HEK293 (cell line): ENCODE measurements around the gene NEK10.

Experiments used
- CTCF ChIA-PET: fragments of 350-600 bp; formaldehyde crosslinking; extraction: SDS; loops from one replicate; lab custom pipeline; 2021; ENCODE audit warnings: antibody characterized with exemption; lab: Yijun Ruan, JAX
- POLR2A ChIA-PET: fragments of 300-600 bp; formaldehyde crosslinking; extraction: SDS; loops from one replicate; lab custom pipeline; 2020; ENCODE audit warnings: antibody characterized with exemption, inconsistent platforms; lab: Yijun Ruan, JAX
- H3K27ac ChIP-seq: fragments of 200-500 bp; sonication (Bioruptor generic); 2 replicates; pipeline ENCODE4 v1.5.1; 2014; ENCODE audit warnings: low read depth, low read length, control low read depth, inconsistent platforms; ENCODE audit errors: extremely low read depth
- H3K36me3 ChIP-seq, 2 experiments: fragments of 200-500 bp in 1 of 2; sonication (Bioruptor generic) in 1 of 2; 1 replicate in 1 of 2; 2 replicates in 1 of 2; pipeline ENCODE4 v1.5.1; 2014 to 2017; ENCODE audit warnings: inconsistent platforms in 2 of 2, low read length in 2 of 2; ENCODE audit not compliant: control insufficient read depth in 2 of 2, insufficient read depth in 1 of 2
- H3K4me1 ChIP-seq: fragments of 200-500 bp; sonication (Bioruptor generic); 2 replicates; pipeline ENCODE4 v1.5.1; 2014; ENCODE audit warnings: mild to moderate bottlenecking, low read length, inconsistent platforms; ENCODE audit not compliant: control insufficient read depth, insufficient read depth
- H3K4me3 ChIP-seq: 2 replicates; pipeline ENCODE4 v1.5.1; 2011; ENCODE audit warnings: low read depth, mild to moderate bottlenecking, control low read depth, low read length, moderate library complexity
- H3K9me3 ChIP-seq: fragments of 200-500 bp; sonication (Bioruptor generic); 2 replicates; pipeline ENCODE4 v1.5.1; 2014; ENCODE audit warnings: low read depth, low read length, inconsistent platforms; ENCODE audit not compliant: control insufficient read depth, insufficient read depth
- GFI1B ChIP-seq: fragments of 450-650 bp; formaldehyde crosslinking; IDR thresholded peaks from 2 replicates; pipeline ENCODE4 v1.5.1; 2016; ENCODE audit warnings: missing biosample characterization, missing genetic modification characterization
- KLF7 ChIP-seq: fragments of 450-650 bp; formaldehyde crosslinking; IDR thresholded peaks from 2 replicates; pipeline ENCODE4 v1.5.1; 2016; ENCODE audit warnings: missing biosample characterization, missing genetic modification characterization, borderline replicate concordance
- SP3 ChIP-seq: fragments of 450-650 bp; formaldehyde crosslinking; IDR thresholded peaks from 2 replicates; pipeline ENCODE4 v1.5.1; 2016; ENCODE audit warnings: missing biosample characterization, missing genetic modification characterization
- ZBTB8A ChIP-seq: fragments of 450-650 bp; formaldehyde crosslinking; IDR thresholded peaks from 2 replicates; pipeline ENCODE4 v1.5.1; 2016; ENCODE audit warnings: missing biosample characterization, missing genetic modification characterization
- ZNF169 ChIP-seq: fragments of 450-650 bp; formaldehyde crosslinking; IDR thresholded peaks from 2 replicates; pipeline ENCODE4 v1.5.1; 2016; ENCODE audit warnings: missing biosample characterization, missing genetic modification characterization
- ZNF223 ChIP-seq: fragments of 450-650 bp; formaldehyde crosslinking; IDR thresholded peaks from 2 replicates; pipeline ENCODE4 v1.5.1; 2016; ENCODE audit warnings: missing biosample characterization, missing genetic modification characterization
- ZNF23 ChIP-seq: fragments of 450-650 bp; formaldehyde crosslinking; IDR thresholded peaks from 2 replicates; pipeline ENCODE4 v1.5.1; 2016; ENCODE audit warnings: missing biosample characterization, missing genetic modification characterization, borderline replicate concordance
- ZNF266 ChIP-seq: fragments of 450-650 bp; formaldehyde crosslinking; IDR thresholded peaks from 2 replicates; pipeline ENCODE4 v1.5.1; 2016; ENCODE audit warnings: missing biosample characterization, missing genetic modification characterization, low read depth
- ZNF302 ChIP-seq: fragments of 450-650 bp; formaldehyde crosslinking; IDR thresholded peaks from 2 replicates; pipeline ENCODE4 v1.5.1; 2016; ENCODE audit warnings: missing biosample characterization, missing genetic modification characterization, low read depth
- ZNF311 ChIP-seq: fragments of 450-650 bp; formaldehyde crosslinking; IDR thresholded peaks from 2 replicates; pipeline ENCODE4 v1.5.1; 2017; ENCODE audit warnings: missing biosample characterization, missing genetic modification characterization, borderline replicate concordance
- ZNF350 ChIP-seq: fragments of 450-650 bp; formaldehyde crosslinking; IDR thresholded peaks from 2 replicates; pipeline ENCODE4 v1.5.0; 2017; ENCODE audit warnings: missing biosample characterization, mild to moderate bottlenecking, missing genetic modification characterization
- ZNF366 ChIP-seq: fragments of 450-650 bp; formaldehyde crosslinking; conservative IDR thresholded peaks from 2 replicates; pipeline ENCODE4 v1.5.1; 2016; ENCODE audit warnings: missing biosample characterization, missing genetic modification characterization
- ZNF423 ChIP-seq: fragments of 450-650 bp; formaldehyde crosslinking; IDR thresholded peaks from 2 replicates; pipeline ENCODE4 v1.5.1; 2016; ENCODE audit warnings: missing biosample characterization, missing genetic modification characterization
- ZNF530 ChIP-seq: fragments of 450-650 bp; formaldehyde crosslinking; IDR thresholded peaks from 2 replicates; pipeline ENCODE4 v1.5.1; 2016; ENCODE audit warnings: low read depth, missing biosample characterization, missing genetic modification characterization
- ZNF558 ChIP-seq: fragments of 450-650 bp; formaldehyde crosslinking; IDR thresholded peaks from 2 replicates; pipeline ENCODE4 v1.5.1; 2016; ENCODE audit warnings: missing biosample characterization, missing genetic modification characterization
- ZNF629 ChIP-seq: fragments of 450-650 bp; formaldehyde crosslinking; IDR thresholded peaks from 2 replicates; pipeline ENCODE4 v1.5.1; 2017; ENCODE audit warnings: missing biosample characterization, missing genetic modification characterization
- ZNF792 ChIP-seq: fragments of 450-650 bp; formaldehyde crosslinking; IDR thresholded peaks from 2 replicates; pipeline ENCODE4 v1.5.1; 2016; ENCODE audit warnings: missing biosample characterization, missing genetic modification characterization
- TF ChIP-seq, protein P1 (sequence below): fragments of 450-650 bp; formaldehyde crosslinking; IDR thresholded peaks from 2 replicates; pipeline ENCODE4 v1.5.1; 2016; ENCODE audit warnings: missing biosample characterization, missing genetic modification characterization
- TF ChIP-seq, protein P2 (sequence below): fragments of 450-650 bp; formaldehyde crosslinking; IDR thresholded peaks from 2 replicates; pipeline ENCODE4 v1.5.1; 2017; ENCODE audit warnings: missing biosample characterization, missing genetic modification characterization
- TF ChIP-seq, protein P3 (sequence below): fragments of 450-650 bp; formaldehyde crosslinking; IDR thresholded peaks from 2 replicates; pipeline ENCODE4 v1.5.1; 2016; ENCODE audit warnings: missing biosample characterization, missing genetic modification characterization
- TF ChIP-seq, protein P4 (sequence below): fragments of 450-650 bp; formaldehyde crosslinking; IDR thresholded peaks from 2 replicates; pipeline ENCODE4 v1.5.1; 2016; ENCODE audit warnings: missing biosample characterization, missing genetic modification characterization
- TF ChIP-seq, protein P5 (sequence below): fragments of 450-650 bp; formaldehyde crosslinking; IDR thresholded peaks from 2 replicates; pipeline ENCODE4 v1.5.1; 2016; ENCODE audit warnings: missing biosample characterization, missing genetic modification characterization

Gene NEK10

DNA sequence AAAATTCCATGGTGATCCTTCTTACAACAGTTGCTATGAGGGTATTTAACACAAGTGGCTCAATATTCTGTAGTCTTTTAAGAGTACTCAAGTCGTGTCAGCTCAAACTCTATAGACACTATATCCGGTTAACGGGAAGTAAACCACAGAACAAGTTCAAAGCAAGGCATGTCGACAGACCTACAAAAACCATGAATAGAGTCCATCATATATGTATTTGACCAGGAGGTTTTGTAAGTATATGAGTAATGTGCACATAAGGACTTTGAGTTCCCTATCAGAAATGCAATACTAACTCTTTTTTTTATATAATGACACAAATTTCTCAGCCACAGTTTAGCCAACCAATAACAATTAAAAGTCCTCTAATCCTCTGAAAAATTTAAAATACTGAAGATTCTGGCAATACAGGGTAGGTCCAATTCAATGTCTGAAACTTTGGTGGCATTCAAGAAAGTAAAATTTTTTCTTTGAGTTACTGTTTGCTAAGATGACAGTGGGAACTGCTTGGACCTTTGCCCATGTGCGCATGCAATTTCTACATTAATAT is 93.7 kb downstream of the NEK10 start:
- CTCF ChIA-PET, result no interaction called here
- no peaks in the 10 kb centered on the region for H3K36me3 ChIP-seq
- POLR2A ChIA-PET, result no interaction called here
- no peaks in the 10 kb centered on the region for H3K4me1 ChIP-seq
- no peak overlapping the region for H3K4me3 ChIP-seq
- H3K27ac ChIP-seq, result no peak overlapping the region
- TF ChIP-seq, protein P1, sequence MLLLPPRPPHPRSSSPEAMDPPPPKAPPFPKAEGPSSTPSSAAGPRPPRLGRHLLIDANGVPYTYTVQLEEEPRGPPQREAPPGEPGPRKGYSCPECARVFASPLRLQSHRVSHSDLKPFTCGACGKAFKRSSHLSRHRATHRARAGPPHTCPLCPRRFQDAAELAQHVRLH (tag by site-specific recombination), result no peak
- no peak for TF ChIP-seq ZNF311
- no peak for TF ChIP-seq ZBTB8A (tag by site-specific recombination)
- TF ChIP-seq, protein P2, sequence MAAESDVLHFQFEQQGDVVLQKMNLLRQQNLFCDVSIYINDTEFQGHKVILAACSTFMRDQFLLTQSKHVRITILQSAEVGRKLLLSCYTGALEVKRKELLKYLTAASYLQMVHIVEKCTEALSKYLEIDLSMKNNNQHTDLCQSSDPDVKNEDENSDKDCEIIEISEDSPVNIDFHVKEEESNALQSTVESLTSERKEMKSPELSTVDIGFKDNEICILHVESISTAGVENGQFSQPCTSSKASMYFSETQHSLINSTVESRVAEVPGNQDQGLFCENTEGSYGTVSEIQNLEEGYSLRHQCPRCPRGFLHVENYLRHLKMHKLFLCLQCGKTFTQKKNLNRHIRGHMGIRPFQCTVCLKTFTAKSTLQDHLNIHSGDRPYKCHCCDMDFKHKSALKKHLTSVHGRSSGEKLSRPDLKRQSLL (tag by site-specific recombination), result no peak
- no peaks in the 10 kb centered on the region for H3K9me3 ChIP-seq

DNA sequence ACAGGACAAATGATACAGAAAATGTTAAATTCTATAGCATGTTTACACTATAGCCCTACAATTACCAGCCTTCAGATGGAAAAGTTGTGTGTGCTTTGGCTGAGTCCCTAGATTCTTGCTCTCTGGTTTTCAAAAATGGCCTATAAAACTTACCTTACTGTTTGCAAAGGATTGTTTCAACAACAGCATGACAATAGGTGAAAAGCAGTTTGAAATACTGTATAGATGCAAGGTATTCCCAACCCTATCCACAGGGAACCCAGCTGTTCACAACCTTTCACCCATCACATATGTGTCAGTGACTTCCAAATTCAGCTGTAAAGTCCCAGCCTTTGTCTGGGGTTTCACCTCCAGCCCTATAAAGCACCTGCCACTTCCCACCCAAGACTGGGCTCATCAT is 97.3 kb downstream of the NEK10 start:
- Histone ChIP-seq H3K9me3 (no peaks in the 10 kb centered on the region), H3K36me3 (no peaks in the 10 kb centered on the region), H3K27ac (no peak overlapping the region), H3K4me3 (no peak overlapping the region), H3K4me1 (no peaks in the 10 kb centered on the region)
- ChIA-PET CTCF (no interaction called here), POLR2A (no interaction called here)
- TF ChIP-seq ZNF169 (tag by site-specific recombination), result no peak
- TF ChIP-seq, protein P3, sequence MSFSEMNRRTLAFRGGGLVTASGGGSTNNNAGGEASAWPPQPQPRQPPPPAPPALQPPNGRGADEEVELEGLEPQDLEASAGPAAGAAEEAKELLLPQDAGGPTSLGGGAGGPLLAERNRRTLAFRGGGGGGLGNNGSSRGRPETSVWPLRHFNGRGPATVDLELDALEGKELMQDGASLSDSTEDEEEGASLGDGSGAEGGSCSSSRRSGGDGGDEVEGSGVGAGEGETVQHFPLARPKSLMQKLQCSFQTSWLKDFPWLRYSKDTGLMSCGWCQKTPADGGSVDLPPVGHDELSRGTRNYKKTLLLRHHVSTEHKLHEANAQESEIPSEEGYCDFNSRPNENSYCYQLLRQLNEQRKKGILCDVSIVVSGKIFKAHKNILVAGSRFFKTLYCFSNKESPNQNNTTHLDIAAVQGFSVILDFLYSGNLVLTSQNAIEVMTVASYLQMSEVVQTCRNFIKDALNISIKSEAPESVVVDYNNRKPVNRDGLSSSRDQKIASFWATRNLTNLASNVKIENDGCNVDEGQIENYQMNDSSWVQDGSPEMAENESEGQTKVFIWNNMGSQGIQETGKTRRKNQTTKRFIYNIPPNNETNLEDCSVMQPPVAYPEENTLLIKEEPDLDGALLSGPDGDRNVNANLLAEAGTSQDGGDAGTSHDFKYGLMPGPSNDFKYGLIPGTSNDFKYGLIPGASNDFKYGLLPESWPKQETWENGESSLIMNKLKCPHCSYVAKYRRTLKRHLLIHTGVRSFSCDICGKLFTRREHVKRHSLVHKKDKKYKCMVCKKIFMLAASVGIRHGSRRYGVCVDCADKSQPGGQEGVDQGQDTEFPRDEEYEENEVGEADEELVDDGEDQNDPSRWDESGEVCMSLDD, result no peak
- no peak for TF ChIP-seq ZNF792 (tag by site-specific recombination)
- no peak for TF ChIP-seq ZNF23 (tag by site-specific recombination)
- no peak for TF ChIP-seq ZNF558
- TF ChIP-seq ZNF366 (tag by site-specific recombination), result no peak
- no peak for TF ChIP-seq ZNF350 (tag by site-specific recombination)
- no peak for TF ChIP-seq ZNF266 (tag by site-specific recombination)
- TF ChIP-seq ZNF423, result no peak
- no peak for TF ChIP-seq SP3 (tag by site-specific recombination)
- TF ChIP-seq, protein P4, sequence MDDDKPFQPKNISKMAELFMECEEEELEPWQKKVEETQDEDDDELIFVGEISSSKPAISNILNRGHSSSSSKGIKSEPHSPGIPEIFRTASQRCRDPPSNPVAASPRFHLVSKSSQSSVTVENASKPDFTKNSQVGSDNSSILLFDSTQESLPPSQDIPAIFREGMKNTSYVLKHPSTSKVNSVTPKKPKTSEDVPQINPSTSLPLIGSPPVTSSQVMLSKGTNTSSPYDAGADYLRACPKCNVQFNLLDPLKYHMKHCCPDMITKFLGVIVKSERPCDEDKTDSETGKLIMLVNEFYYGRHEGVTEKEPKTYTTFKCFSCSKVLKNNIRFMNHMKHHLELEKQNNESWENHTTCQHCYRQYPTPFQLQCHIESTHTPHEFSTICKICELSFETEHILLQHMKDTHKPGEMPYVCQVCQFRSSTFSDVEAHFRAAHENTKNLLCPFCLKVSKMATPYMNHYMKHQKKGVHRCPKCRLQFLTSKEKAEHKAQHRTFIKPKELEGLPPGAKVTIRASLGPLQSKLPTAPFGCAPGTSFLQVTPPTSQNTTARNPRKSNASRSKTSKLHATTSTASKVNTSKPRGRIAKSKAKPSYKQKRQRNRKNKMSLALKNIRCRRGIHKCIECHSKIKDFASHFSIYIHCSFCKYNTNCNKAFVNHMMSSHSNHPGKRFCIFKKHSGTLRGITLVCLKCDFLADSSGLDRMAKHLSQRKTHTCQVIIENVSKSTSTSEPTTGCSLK (tag by site-specific recombination), result no peak
- TF ChIP-seq ZNF629 (tag by site-specific recombination), result no peak
- TF ChIP-seq GFI1B (tag by site-specific recombination), result no peak
- TF ChIP-seq ZNF223 (tag by site-specific recombination), result no peak
- TF ChIP-seq, protein P5, sequence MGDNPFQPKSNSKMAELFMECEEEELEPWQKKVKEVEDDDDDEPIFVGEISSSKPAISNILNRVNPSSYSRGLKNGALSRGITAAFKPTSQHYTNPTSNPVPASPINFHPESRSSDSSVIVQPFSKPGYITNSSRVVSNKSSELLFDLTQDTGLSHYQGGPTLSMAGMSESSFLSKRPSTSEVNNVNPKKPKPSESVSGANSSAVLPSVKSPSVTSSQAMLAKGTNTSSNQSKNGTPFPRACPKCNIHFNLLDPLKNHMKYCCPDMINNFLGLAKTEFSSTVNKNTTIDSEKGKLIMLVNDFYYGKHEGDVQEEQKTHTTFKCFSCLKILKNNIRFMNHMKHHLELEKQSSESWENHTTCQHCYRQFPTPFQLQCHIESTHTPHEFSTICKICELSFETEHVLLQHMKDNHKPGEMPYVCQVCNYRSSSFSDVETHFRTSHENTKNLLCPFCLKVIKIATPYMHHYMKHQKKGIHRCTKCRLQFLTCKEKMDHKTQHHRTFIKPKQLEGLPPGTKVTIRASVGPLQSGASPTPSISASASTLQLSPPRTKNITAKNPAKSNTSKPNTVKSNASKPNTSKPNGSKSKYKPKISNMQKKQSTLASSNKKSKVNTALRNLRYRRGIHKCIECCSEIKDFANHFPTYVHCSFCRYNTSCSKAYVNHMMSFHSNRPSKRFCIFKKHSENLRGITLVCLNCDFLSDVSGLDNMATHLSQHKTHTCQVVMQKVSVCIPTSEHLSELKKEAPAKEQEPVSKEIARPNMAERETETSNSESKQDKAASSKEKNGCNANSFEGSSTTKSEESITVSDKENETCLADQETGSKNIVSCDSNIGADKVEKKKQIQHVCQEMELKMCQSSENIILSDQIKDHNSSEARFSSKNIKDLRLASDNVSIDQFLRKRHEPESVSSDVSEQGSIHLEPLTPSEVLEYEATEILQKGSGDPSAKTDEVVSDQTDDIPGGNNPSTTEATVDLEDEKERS (tag by site-specific recombination), result no peak
- TF ChIP-seq ZNF530 (tag by site-specific recombination), result no peak
- no peak for TF ChIP-seq KLF7 (tag by site-specific recombination)
- no peak for TF ChIP-seq ZNF302 (tag by site-specific recombination)
